ENCODE data around the gene SNRPD3.
"Not testable (repeated sequence)": the region's sequence is repeated elsewhere in the genome, so short reads cannot be mapped to it uniquely, and the experiment has no call there.

SNRPD3 gene

DNA sequence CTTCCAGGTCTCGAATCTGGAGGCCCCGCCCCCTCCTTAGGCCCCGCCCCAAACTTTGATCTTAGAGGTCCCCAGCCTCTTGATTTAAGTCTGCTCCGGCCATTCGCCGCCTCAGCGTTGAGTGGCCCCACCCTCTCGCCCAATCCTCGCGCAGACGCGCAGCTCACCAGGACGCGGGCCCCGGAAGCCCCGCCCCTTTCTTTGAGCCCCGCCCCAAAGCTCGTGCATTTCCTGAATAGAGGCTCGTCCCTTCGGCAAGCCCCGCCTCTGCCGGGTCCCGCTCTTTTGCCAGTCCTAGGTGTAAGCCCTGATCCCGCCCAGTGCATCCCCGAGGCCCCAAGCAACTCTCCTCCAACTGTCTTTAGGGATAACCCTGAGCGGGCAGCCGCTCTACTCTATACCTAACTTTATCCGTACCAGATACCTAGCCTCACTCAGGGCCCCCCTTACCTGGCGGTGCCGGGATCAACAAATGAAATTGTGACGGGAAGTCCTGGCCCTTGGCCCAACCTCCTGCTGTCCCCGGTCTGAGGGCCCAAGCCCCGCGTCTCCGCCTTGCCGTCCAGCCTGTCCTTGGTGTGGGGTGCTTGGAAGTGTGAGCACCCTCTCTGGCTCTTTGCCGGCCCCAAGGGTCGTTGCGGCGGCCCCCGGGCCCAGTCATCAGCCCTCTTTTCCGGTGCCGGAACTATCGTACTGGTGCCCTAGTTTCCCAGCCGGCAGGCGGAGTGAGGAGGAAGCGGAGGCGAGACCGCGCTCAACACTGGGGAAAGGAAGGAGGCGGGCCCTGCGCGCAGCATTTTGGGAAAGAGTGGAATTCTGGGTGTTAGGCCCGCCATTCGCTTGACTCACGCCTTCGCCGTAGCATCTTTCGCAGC, at the start of gene SNRPD3:
Gene SNRPD3, plus strand, starts transcription at position 835 of the 875 bp plus-strand sequence. CDS start 1,676 bp downstream, outside the sequence.
- peak; percentile 99 for DNase-seq

DNA sequence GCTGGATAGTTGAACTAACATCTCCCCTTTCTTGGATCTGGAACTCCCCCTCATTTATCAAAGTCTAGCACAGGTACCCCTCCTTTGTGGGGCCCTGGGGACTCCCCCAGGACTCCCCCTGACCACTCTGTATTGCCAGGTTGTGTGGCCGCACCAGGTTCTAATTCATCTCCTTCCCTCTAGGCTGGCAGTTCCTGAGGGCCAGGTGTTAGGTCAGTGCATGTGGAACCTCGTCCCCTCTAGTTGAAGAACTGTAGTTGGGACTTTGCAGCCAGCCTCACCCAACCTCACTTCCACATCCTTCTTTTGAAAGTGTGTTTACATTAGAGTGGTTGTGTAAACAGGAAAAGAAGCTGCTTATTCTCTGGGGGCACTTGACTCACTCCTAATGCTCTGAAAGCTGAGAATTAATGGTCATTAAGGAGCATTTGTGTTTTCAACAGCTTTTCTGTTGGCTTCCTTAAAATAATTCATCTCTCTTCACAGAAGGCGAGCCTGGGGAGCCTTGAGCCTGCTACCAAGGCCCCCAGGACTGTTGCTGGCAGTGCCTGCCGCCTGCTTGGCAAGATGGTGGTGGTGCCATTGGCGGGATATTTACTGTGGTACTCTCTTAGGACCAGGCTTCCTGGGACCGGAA, 48.9 kb upstream of the SNRPD3 start:
- DNase-seq = no peak

DNA sequence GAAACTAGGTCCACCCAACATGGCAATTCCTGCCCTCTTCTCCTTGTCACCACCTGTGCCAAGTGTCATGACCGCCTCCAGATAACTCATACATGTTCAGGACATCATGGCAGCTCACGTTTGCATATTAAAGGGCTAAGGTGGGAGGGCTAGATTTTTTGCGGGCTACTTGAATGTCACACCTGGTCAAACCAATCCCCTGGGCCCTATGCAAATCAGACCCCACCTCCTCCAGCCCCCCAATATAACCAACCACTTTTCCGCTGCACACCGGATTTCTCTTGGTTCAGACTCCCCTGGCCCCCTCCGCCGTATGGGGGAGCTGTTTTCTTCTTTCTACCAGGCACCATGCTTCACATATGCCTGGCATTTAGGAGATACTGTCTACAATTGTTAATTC, 48.1 kb upstream of the SNRPD3 start:
- no peak for DNase-seq

DNA sequence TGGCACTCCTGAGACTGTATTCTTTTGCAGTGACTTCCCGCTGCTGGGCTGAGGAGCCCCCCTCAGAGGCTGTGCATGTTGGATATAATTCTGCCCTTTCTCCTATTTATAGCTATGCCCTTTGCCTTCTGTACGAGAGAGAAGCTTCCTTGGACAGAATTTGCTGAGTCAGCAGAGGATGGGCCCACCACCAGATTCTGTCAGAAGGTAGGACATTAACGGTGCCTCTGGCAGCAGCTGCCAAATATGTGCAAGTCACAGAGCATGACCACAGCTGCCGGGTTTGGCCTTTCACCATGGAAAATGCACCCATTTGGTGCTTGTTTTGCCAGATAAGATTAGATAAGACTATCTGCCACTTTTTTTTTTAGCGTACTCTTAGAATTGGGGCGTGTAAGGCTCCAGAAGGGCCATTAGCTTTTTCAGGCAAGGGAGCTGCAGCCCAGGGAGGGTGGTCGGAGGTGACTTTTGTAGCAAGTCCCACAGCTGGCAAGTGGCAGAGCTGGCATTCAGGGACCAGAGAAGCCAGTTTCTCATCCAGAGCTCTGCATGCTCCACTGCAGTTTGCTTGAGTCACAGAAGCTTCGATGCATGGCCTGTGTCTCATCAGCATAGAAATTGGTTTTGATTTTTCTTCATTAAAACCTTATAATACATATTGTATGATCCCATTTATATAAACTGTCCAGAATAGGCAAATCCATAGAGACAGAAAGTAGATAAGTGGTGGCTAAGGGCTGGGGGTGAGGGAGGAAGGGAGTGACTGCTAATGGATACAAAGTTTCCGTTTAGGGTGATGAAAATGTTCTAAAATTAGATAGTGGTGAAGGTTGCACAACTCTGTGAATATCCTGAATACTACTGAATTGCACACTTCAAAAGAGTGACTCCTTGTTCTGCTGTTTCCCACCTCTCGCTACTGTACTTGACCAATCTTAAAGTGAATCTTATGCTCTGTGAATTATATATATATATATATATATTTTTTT, 44.9 kb upstream of the SNRPD3 start:
- peak; percentile 94 for DNase-seq

DNA sequence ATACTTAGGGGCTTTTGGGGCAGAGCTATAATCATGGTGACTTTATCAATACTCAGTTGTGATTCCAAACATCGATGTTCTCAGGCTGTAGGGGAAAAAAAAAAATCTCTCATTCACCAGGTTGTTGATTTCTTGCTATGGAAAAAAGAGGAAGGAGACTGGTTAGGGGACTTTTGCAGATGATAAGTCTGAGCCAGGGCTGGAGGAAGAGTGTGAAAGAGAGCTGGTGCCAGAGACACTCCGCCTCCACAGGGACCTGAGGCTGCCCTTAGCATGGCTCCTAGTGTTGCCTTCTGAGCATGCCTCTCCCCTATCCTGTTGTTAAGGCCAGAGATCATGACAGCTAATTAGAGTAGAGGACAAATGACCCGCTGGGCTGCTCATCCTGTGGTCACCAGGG, 43.8 kb upstream of the SNRPD3 start:
- DNase-seq = peak; percentile 35

DNA sequence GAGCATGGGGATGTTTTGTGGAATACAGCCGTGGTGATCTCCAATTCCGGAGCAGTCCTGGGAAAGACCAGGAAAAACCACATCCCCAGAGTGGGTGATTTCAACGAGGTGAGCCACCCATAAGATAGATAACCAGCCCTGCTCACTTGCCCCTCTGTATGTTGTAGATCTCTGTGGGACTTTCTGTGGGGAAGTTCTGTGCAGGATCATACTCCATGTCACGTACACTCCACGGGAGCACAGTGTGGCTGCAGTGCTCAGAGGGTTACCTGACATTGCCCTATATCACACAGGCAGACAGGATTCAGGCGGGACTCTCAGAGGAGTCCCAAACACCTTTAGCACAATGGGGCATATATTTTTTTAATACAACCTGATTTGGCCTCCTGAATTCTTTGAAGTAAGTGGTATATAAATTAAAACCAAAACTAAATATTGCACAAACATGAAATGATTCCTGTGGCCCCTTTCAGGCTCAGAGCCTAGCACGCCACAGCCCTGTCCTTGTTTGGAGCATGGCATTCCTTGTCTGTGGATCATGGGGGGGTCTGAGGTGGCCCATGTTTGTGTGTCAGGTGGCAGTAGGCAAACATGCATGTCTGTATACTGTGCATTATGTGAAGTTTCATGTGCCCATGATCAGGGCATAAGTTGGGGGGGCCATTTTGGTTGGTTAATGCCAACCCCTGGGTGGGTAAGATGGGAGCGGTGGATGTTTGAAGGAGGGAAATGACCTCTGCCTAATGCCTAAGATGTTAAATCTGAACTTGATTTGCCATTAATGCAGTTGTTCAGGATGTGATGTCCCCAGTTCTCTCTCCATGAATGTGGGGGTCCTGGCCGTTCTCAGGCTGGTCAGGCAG, 42.2 kb upstream of the SNRPD3 start:
- no peak for DNase-seq

DNA sequence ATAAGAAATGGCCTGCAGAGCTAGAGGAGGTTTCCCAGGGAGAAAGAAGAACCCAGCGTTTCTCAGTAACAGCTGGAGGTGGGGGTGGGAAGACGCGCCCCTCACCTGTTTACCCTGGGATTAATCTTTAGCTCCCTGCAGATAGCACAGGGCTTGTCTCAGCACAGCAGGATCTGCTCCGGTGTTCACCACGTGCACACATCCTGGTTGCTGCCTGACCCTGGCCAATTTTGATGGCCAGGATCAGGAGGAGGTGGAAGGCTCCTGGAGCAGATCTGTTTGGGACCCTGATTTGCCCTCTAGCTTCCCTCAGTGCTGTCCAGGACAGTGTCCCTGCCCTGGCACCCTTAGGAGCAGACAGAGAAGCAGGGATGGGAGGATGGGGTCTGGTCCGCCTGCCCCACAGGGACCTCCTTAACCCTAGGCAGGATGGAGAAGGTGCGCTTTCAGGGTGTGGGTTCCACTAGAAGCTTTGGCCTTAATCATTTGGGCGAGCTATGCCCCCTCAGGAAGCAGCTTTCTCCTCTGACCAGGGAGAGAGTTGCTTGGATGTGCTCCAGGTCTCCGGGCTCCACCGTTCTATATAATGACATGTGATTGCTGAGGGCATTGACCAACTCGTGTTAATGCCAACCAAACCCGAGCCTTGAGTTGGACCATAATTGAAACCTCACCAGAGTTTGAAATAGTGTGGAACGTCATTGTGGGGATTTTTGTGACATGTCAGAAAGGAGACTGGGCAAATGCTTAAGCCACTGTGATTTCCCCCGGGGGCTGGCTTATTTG, 41.4 kb upstream of the SNRPD3 start:
- DNase-seq = no peak

DNA sequence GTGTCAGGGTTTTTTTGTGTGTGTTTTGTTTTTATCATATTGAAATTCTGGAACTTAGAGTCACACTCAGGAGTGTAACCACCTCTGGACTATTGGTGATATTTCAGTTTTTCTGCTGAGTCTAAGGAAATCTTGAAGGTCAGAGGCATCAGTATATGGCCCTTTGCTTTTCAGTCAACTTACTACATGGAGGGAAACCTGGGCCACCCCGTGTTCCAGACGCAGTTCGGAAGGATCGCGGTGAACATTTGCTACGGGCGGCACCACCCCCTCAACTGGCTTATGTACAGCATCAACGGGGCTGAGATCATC, 40.8 kb upstream of the SNRPD3 start:
- DNase-seq = no peak

DNA sequence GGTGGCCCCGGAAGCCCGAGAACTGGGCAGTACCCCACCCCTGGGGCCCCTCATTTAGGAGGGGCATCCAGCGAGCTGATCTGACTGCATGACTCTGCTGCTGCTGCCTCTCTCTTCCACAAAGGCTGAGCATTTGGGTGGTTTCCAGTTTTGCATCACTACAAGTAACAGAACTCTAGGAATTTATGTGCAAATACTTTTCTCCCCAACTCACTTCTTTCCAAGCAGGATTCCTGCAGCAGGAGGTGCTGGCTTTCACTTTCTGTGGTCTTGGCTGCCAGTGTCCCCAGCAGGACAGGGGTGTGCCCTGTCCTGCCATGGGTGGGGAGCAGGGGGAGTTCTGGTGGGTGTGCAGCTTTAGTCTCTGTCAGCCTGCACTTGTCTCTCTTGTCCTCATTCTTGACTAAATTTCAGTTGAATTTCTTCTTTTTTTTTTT, 39.5 kb upstream of the SNRPD3 start:
- no peak for DNase-seq

DNA sequence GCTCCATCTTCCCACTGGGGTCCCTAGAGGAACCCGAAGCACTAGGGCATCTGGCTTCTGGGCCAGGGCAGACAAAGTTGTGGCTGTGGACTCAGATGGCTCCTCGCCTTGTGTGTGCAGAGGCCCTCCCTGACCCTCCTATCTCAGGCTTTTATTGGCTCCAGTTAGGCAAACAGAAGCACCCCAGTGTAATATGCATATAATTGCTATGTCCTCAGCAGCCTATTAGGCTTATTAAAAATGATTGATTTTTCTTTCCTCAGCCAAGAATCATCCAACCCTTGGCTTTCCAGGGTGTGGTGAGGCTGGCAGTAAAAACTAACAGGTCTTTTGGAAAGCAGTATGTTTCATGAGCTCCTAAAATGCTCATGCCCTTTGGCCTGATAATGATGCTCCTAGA, 38.4 kb upstream of the SNRPD3 start:
- DNase-seq = no peak

DNA sequence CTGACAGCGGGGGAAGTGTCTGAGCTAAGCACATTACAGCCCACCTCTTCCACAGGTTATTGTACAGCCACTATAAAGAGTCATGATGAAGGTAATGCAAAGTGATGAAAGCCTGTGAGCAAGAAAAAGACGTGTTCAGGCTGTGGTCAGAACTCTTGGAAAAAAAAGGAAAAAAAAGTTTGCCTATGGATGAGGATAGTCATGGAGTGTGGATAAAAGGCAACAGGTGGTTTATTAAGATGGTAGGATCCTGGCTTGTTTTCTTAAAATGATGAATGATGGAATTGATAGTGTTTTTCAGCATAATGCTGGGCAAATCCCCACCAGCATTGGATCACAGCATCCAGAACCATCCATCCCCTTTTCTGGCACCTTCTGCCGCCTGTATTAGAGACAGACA, 37.6 kb upstream of the SNRPD3 start:
- DNase-seq = no peak

DNA sequence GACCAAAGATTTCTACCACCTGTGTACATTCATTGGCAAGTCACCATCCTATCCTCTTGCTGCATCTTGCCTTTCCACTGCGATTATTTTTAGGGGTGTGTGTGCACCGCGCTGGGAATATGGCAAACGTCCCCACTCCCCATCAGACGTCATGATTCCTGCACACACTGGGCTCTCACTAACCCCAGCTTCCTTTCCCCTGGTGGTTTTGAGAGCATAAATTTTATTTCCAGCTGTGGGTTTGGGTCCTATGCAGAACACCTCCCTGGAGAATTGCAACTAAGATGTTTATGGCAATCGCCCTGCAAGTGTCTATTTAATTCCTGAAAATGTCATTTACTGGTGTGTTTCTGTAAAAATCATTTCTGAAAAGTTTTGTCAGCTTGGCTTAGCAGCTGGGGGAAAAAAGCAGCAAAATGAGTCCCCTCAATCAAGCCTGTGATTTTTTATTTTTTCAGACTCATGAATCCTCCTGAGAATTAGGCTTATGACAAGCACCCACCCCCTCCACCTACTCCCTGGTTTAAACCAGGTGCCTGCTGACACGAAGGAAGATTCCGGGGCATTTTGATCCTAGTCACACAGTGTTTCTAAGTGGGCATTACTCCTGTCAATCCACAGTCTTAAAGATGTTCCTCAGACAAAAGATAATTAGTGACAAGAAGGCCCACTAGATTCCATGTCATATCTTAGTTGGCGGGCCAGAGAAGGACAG, 36.9 kb upstream of the SNRPD3 start:
- no peak for DNase-seq

DNA sequence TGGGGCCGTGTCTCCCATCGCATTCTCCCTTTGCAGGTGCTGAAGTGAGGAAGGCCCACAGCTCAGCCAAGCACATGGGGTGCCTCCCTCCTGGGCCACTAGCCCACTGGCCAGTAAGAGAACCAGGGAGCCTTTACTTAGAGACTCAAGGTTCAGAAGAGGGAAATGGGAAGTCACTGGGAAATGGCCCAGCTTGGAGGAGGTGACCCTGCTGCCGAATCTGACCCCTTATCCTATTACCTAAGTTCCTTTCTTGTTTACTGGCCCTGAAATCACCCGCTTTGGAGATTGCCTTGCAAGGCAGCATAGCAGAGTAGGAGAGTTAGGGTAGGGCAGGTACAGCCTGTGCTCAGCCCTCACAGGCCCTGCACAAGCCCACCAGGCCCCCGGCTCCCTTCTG, 36.3 kb upstream of the SNRPD3 start:
- DNase-seq = no peak

DNA sequence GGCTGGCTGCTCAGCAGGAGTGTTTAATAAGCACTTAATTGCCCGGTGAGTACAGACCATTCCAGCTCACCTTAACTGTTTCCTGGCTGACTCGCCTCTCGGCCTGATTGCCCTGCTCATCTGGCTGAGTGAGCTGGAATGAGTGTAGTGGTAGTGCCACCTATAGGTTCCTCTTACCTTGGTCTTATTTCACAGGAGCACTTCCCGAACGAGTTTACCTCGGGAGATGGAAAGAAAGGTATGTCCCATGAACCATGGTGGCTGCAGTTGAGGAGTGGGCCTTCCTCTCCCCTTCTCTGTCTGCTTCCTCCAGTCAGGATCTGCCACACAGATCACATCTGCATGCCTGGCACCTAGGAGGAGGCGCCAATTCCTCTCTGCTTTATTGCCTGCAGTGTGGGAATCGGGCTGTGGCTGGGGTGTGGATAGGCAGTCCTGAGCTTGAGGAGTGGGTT, 34.0 kb upstream of the SNRPD3 start:
- peak; percentile 67 for DNase-seq

DNA sequence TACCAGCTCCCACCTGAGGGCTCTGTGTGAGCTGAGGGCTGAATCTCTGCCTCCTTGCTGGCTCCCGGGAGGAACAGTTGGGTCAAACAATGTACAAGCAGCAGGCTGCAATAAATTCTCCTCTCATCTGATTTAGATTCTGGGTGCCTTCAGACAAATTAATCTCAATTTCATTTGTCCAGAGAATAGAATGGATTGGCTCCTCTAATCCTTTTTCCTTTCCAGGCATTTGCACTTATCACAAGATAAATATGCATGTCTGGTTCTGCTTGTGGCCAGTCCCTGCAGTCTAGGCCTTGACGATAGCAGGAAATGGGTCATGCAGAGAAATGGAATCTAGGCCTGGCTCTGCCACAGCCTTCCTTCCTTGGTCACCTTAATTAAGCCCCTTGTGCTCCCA, 31.9 kb upstream of the SNRPD3 start:
- DNase-seq = no peak

DNA sequence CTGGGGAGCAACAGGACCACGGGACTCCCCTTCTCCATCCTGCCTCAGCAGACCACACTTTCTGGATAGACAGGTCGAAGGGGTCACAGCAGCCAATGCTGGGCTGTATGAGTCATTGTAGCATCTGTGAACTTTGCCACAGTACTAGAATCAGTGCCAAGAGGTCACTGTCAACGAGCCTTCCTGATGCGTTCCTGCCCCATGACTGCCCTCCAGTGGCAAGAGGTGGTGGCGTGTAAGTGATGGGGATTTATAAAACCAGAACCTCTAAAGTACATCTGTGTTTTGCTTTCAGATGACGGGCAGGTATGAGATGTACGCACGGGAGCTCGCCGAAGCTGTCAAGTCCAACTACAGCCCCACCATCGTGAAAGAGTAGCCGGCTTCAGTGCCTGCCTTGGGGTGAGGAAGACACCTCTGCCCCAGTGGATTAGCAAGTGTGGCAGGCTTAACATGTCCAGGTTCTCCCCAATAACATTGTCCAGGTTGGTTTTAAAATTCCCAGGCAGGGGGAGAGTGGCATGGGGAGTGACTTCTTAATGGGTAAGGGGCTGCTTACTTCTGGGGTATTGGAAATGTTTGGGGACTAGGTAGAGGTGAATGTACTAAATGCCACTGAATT, 30.3 kb upstream of the SNRPD3 start:
- DNase-seq = peak; percentile 87

DNA sequence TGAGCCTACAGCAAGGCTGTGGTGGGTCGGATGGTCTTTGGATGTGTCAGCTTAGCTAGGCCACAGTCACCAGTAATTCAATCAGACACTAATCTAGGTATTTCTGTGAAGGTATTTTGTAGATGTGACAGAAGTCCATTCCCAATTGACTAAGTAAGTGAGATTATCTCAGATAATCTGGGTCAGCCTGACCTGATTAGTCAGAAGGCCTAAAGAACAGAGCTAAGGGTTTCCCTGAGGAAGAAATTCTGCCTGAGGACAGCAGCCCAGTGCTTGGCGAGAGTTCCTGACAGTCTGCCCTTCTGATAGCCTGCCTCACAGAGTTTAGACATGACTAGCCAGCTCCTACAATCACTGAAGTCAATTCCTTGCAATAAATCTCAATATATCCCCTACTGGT, 29.6 kb upstream of the SNRPD3 start:
- DNase-seq = no peak

DNA sequence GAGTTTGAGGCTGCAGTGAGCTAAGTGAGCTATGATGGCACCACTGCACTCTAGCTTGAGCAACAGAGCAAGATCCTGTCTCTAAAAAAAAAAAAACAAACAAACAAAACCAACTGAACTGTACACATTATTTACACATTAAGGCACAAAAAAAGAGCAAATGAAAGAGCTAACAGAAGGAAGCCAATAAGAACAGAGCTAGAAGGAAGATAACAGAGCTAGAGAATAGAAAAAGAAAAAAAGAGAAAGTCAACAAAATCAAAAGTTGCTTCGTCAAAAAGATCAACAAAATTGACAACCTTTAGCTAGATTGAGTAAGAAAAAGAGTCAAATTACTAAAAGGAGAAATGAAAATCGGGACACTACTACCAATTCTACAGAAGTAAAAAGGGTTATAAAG, 25.9 kb upstream of the SNRPD3 start:
- DNase-seq = no peak

DNA sequence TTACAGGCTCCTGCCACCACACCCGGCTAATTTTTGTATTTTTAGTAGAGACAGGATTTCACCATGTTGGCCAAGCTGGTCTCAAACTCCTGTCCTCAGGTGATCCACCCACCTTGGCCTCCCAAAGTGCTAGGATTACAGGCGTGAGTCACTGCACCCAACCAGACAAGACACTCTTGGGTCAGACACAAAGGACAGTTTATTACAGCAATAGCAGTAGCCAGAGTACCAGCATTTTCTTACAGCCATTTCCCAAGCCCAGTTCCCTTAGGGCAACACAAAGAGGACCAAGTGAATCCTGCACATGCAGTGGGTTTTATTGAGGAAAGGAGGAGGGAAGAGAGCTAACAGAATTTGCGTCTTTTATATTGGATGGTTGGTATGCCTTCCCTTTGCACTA, 24.8 kb upstream of the SNRPD3 start:
- DNase-seq = not testable (repeated sequence)

DNA sequence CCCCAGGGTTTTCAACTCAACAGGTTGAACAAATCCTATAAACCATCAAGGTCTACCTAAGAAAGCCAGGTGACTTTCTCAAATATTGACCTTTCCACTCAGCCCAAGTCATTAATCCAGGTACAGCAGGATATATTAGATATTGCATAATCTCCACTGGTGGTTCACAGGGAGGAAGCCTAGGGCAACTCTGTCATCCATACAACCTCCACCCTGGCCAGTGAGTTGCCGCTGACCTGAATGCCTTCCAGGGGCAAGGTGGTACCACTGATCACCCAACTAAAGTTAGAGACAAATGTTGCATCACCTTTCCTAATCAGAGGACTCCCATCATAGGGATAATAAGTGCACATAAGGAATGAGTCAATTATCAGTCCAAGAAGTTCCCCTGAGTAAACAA, 23.7 kb upstream of the SNRPD3 start:
- no peak for DNase-seq
